HG03354 (cell line): ENCODE data around the gene RIIAD1.

ENCODE experiments used
- ATAC-seq: cut with Tn5 transposase; IDR thresholded peaks from one replicate; pipeline ENCODE4 v1.9.1; 2021; ENCODE audit warnings: mild to moderate bottlenecking; ENCODE audit not compliant: unreplicated experiment, poor library complexity, severe bottlenecking

The RIIAD1 gene

GRCh38 chr1:151708891-151709290 is 12.4 kb upstream of the RIIAD1 start:
- ATAC-seq = no peak

GRCh38 chr1:151710187-151710840 is 11.0 kb upstream of the RIIAD1 start:
- ATAC-seq = no peak

GRCh38 chr1:151711044-151711800 is 10.1 kb upstream of the RIIAD1 start:
- no peak for ATAC-seq

- no peak for ATAC-seq
Observed at GRCh38 chr1:151711951-151712350, 9.4 kb upstream of the RIIAD1 start.

GRCh38 chr1:151713044-151713443 is 8.3 kb upstream of the RIIAD1 start:
- no peak for ATAC-seq

GRCh38 chr1:151713874-151714273 is 7.4 kb upstream of the RIIAD1 start:
- ATAC-seq = no peak

GRCh38 chr1:151714820-151715725 is 6.2 kb upstream of the RIIAD1 start:
- no peak for ATAC-seq

GRCh38 chr1:151715726-151716404 is 5.5 kb upstream of the RIIAD1 start:
- no peak for ATAC-seq

GRCh38 chr1:151716405-151716762 is 4.9 kb upstream of the RIIAD1 start:
- no peak for ATAC-seq

- no peak for ATAC-seq
Observed at GRCh38 chr1:151716771-151717631, 4.3 kb upstream of the RIIAD1 start, which contains the start of gene CELF3. CELF3 (minus strand) TSS chr1:151716803; CDS start chr1:151716020, 783 bp downstream.

GRCh38 chr1:151718011-151718431 is 3.3 kb upstream of the RIIAD1 start:
- ATAC-seq = no peak

GRCh38 chr1:151718666-151719065 is 2.7 kb upstream of the RIIAD1 start:
- no peak for ATAC-seq

GRCh38 chr1:151720125-151720524 is 1.2 kb upstream of the RIIAD1 start:
- no peak for ATAC-seq

GRCh38 chr1:151720554-151720953 is 768 bp upstream of the RIIAD1 start:
- no peak for ATAC-seq

GRCh38 chr1:151721788-151722510 is 627 bp downstream of the RIIAD1 start:
- peak; percentile 15 for ATAC-seq

GRCh38 chr1:151723726-151724370 is 2.5 kb downstream of the RIIAD1 start:
- no peak for ATAC-seq

- ATAC-seq = no peak
Observed at GRCh38 chr1:151728151-151729054, 7.1 kb downstream of the RIIAD1 start.
